Activated CD4-positive, CD25-positive, alpha-beta regulatory T cell treated with anti-CD3 and anti-CD28 coated beads, Interleukin-2, amount 50 U/mL, for 16 hours (primary cell): Measurements from ENCODE around the gene KICS2.

Source experiments
- DNase-seq: peaks from one replicate; pipeline ENCODE4 v3.0.0-alpha.2; 2020; ENCODE audit warnings: low read depth, low spot score

KICS2 gene

DNA sequence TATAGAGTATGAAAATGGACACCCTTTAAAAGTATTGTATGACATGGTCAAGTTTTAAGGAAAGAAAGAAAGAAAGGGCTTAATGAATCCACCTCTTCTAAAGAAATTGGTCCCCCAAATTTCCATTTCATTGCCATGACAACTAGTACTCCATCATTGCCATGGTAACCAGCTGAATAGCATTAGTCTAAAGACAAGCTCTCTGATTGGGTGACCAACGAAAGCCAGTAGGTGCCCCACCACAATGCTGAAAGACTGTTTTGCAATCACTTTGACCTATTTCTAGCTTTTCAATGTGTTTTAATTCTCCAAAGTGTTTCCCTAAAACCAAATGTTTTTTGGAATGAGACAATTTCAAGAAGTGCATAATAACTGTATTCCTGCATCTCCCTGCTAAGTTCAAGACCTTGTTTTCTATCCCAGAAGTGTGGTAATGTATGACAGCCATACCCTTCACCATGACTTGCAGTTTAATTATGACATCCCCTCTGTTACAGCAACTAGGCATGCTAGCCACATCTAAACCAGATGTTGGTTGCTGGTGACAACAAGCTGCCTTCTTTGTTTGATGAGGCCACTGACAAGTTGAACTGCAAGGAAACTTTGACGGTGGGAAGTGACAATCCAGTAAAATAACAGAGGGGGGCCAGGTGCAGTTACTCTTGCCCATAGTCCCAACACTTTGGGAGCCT is 46.7 kb downstream of the KICS2 start:
- DNase-seq: no peak

DNA sequence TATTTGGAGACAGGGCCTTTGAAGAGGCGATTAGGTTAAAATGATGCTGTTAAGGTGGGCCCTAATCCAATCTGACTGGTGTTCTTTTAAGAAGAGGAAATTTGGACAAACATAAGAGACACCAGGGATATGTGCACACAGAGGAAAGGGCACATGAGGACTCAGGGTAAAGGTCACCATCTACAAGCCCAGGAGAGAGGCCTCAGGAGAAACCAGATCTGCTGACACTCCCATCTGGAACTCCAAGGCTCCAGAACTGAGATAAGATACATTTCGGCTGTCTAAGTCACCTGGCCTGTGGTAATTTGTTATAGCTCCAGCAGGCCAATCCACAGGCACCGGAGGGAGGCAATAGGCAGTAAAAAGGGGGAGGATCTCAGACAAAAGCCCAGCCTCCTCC is 48.6 kb downstream of the KICS2 start:
- no peak for DNase-seq
